Measurements from ENCODE around the gene AP1B1. TPM values are rescaled to one million over a fixed set of nuclear protein-coding genes. Genes with fewer than 3 reads are reported as not detected.
A peak's percentile ranks its signal among the peaks of the same experiment; 100 is the strongest.

The AP1B1 gene
- polyA plus RNA-seq, 1 donor (not counting 4 experiments of a cell fraction or from before 2014, with no cell fraction given) = 55.3 TPM

DNA sequence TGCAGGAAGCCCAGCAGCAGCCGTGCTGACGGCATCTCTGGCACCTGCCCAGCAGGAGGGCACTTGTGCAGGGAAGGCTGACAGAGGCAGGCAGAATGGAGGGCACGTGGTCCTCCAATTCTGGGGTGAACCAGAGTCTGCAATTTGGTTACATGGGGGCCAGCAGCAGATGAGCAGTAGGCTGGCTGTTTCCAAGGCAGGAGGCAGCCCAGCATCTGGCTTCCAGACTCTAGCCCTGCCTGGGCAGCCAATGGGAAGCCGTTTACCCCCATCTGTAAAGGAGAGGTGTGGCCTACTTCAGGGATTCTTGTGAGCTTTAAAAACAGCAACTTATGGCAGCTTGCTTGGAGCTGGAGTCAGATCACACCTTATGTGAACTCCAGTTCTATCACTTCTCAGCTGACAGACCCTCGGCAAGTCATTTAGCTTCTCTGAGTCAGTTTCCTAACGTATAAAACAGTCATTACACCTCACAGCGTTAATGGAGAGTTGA, 45.0 kb downstream of the AP1B1 start:
- H3K27ac ChIP-seq (ENCODE audit: control insufficient read depth, insufficient read depth, low read length) = peak overlapping the region; percentile 58
- no peak for DNase-seq (ENCODE audit: low read depth, low spot score)
- no peaks in the 10 kb centered on the region for H3K27me3 ChIP-seq (ENCODE audit: control insufficient read depth, extremely low read depth, insufficient read depth, low read length)
- no peak overlapping the region for H3K4me3 ChIP-seq (ENCODE audit: control insufficient read depth in 2 of 3, extremely low read depth in 1 of 3, insufficient read depth in 2 of 3, low read depth in 1 of 3, low read length in 3 of 3)
- H3K9me1 ChIP-seq (ENCODE audit: control insufficient read depth, extremely low read depth, insufficient read depth, low read length) = peaks cover 7% of the 10 kb centered on the region
- no peak for TF ChIP-seq EZH2 (IDR thresholded peaks at IDR 0.05; ENCODE audit: low read length)
- TF ChIP-seq, protein P1, sequence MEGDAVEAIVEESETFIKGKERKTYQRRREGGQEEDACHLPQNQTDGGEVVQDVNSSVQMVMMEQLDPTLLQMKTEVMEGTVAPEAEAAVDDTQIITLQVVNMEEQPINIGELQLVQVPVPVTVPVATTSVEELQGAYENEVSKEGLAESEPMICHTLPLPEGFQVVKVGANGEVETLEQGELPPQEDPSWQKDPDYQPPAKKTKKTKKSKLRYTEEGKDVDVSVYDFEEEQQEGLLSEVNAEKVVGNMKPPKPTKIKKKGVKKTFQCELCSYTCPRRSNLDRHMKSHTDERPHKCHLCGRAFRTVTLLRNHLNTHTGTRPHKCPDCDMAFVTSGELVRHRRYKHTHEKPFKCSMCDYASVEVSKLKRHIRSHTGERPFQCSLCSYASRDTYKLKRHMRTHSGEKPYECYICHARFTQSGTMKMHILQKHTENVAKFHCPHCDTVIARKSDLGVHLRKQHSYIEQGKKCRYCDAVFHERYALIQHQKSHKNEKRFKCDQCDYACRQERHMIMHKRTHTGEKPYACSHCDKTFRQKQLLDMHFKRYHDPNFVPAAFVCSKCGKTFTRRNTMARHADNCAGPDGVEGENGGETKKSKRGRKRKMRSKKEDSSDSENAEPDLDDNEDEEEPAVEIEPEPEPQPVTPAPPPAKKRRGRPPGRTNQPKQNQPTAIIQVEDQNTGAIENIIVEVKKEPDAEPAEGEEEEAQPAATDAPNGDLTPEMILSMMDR (optimal IDR thresholded peaks at IDR 0.05 in 1 of 3, IDR thresholded peaks at IDR 0.05 in 1 of 3, conservative IDR thresholded peaks at IDR 0.05 in 1 of 3; ENCODE audit: extremely low read depth in 1 of 3, insufficient read depth in 2 of 3, low read length in 3 of 3) = no peak
- H3K9me3 ChIP-seq (ENCODE audit: control insufficient read depth, low read depth, low read length) = no peaks in the 10 kb centered on the region
- H3K36me3 ChIP-seq (ENCODE audit: control insufficient read depth in 2 of 2, extremely low read depth in 1 of 2, insufficient read depth in 2 of 2, low read length in 2 of 2) = peaks cover 31 to 55% of the 10 kb centered on the region in 2 experiments
- H3K9ac ChIP-seq (ENCODE audit: control insufficient read depth, extremely low read depth, insufficient read depth, low read length) = no peak overlapping the region
- peaks cover 12% of the 10 kb centered on the region for H4K20me1 ChIP-seq (ENCODE audit: control insufficient read depth, extremely low read depth, insufficient read depth, low read length)
- H3K4me1 ChIP-seq (ENCODE audit: control insufficient read depth, extremely low read depth, insufficient read depth, low read length) = peaks cover 51% of the 10 kb centered on the region
- H3K79me2 ChIP-seq (ENCODE audit: control insufficient read depth, insufficient read depth, low read length) = no peaks in the 10 kb centered on the region
- no peak overlapping the region for H3K4me2 ChIP-seq (ENCODE audit: control insufficient read depth, extremely low read depth, insufficient read depth, low read depth, low read length)
- FAIRE-seq = peak; percentile 29
- H2AFZ ChIP-seq (ENCODE audit: control insufficient read depth, low read length) = no peak overlapping the region
- dilution Hi-C loops (cut with MboI; ENCODE audit: extremely low pct_ligation_motif_present, low sequenced_read_pairs) = no loop called here

DNA sequence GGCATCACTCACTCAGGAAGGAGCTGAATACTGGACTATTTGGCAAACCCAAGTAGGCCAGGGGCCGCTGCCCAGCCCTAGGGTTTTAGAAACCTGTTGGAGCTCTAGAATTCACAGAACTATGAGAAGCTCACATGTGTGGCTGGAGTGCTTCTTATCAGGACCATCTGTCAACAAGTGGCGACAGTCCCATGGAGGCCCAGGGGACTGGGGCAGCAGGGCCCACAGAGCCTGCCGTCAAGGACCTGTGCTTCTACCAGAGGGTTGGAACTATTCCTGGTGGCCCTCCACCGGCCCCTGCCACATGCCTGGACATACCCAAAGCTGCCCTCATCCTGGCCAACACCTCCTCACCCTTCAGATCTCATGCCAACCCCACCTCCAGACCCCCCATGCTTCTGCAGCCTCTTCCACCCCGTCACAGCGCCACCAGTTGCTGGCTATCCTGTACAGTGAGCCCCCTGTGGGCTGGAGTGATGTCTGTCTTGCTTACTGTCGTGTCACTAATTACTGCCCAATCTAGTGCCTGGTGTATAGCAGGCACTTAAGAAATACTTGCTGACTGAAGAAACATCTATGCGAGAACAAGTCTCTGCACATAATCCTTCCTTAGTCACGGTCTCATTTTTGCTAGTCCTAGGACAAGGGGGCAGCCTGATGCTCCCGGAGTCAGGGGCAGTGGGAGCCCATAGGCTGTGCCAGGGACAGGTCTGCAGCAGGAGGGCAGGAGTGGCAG, 45.6 kb downstream of the AP1B1 start:
- Histone ChIP-seq H2AFZ (ENCODE audit: control insufficient read depth, low read length) (no peak overlapping the region), H3K4me2 (ENCODE audit: control insufficient read depth, extremely low read depth, insufficient read depth, low read depth, low read length) (no peak overlapping the region), H3K4me1 (ENCODE audit: control insufficient read depth, extremely low read depth, insufficient read depth, low read length) (peaks cover 53% of the 10 kb centered on the region), H3K9ac (ENCODE audit: control insufficient read depth, extremely low read depth, insufficient read depth, low read length) (no peak overlapping the region), H3K36me3 (ENCODE audit: control insufficient read depth in 2 of 2, extremely low read depth in 1 of 2, insufficient read depth in 2 of 2, low read length in 2 of 2) (peaks cover 29 to 55% of the 10 kb centered on the region in 2 experiments), H3K4me3 (ENCODE audit: control insufficient read depth in 2 of 3, extremely low read depth in 1 of 3, insufficient read depth in 2 of 3, low read depth in 1 of 3, low read length in 3 of 3) (no peak overlapping the region), H3K27me3 (ENCODE audit: control insufficient read depth, extremely low read depth, insufficient read depth, low read length) (no peaks in the 10 kb centered on the region), H4K20me1 (ENCODE audit: control insufficient read depth, extremely low read depth, insufficient read depth, low read length) (peaks cover 15% of the 10 kb centered on the region), H3K79me2 (ENCODE audit: control insufficient read depth, insufficient read depth, low read length) (no peaks in the 10 kb centered on the region), H3K9me3 (ENCODE audit: control insufficient read depth, low read depth, low read length) (no peaks in the 10 kb centered on the region), H3K9me1 (ENCODE audit: control insufficient read depth, extremely low read depth, insufficient read depth, low read length) (peaks cover 7% of the 10 kb centered on the region), H3K27ac (ENCODE audit: control insufficient read depth, insufficient read depth, low read length) (peak overlapping the region; percentile 58)
- no peak for DNase-seq (ENCODE audit: low read depth, low spot score)
- no peak for TF ChIP-seq EZH2 (IDR thresholded peaks at IDR 0.05; ENCODE audit: low read length)
- TF ChIP-seq, protein P1 (optimal IDR thresholded peaks at IDR 0.05 in 1 of 3, IDR thresholded peaks at IDR 0.05 in 1 of 3, conservative IDR thresholded peaks at IDR 0.05 in 1 of 3; ENCODE audit: extremely low read depth in 1 of 3, insufficient read depth in 2 of 3, low read length in 3 of 3) = peak in 2 of 3 experiments; percentile 1 to 8
- dilution Hi-C loops (cut with MboI; ENCODE audit: extremely low pct_ligation_motif_present, low sequenced_read_pairs) = no loop called here
- peak; percentile 46 for FAIRE-seq

Measured in keratinocyte (primary cell).